Measurements from ENCODE around the gene PSMB10.

The PSMB10 gene

GRCh38 chr16:67968400-67969253, 32.0 kb upstream of the PSMB10 start, which contains the start of gene SLC12A4:
Gene SLC12A4, minus strand, starts transcription at chr16:67968637. Its CDS starts 84 bp downstream, at chr16:67968553.
- Histone ChIP-seq H3K9me3 (ENCODE audit: insufficient read depth, low read length) (no peaks in the 10 kb centered on the region), H3K4me2 (ENCODE audit: low read depth, low read length, poor library complexity, severe bottlenecking) (peak within 1 kb of the TSS; percentile 76), H3K27ac (ENCODE audit: low read depth, low read length) (peak within 1 kb of the TSS; percentile 29), H3K9me2 (replicated peaks; ENCODE audit: insufficient read depth, low read length) (no peaks in the 10 kb centered on the region), H3F3A (ENCODE audit: insufficient read depth) (no peaks in the 10 kb centered on the region), H3K4me3 (ENCODE audit: insufficient read depth, low read length, poor library complexity, severe bottlenecking) (peak within 1 kb of the TSS; percentile 61), H3K9ac (ENCODE audit: low read length) (peak within 1 kb of the TSS; percentile 69), H4K20me1 (ENCODE audit: low read depth, low read length) (no peaks in the 10 kb centered on the region), H3K36me3 (ENCODE audit: low read length) (no peaks in the 10 kb centered on the region), H3K27me3 (ENCODE audit: low read length) (no peaks in the 10 kb centered on the region), H2AFZ (ENCODE audit: low read depth, low read length, severe bottlenecking) (peak within 1 kb of the TSS; percentile 91), H3K79me2 (ENCODE audit: insufficient read depth, low read length) (no peaks in the 10 kb centered on the region)
- TF ChIP-seq CTCF (IDR thresholded peaks at IDR 0.05; ENCODE audit: insufficient read depth, low read length, poor library complexity, severe bottlenecking) (no peak), EZH2phosphoT487 (conservative IDR thresholded peaks at IDR 0.05; ENCODE audit: low read length) (no peak)

- no peak for TF ChIP-seq EZH2phosphoT487 (conservative IDR thresholded peaks at IDR 0.05; ENCODE audit: low read length)
- Histone ChIP-seq H3K9ac (ENCODE audit: low read length) (peak overlapping the region; percentile 69), H3K4me2 (ENCODE audit: low read depth, low read length, poor library complexity, severe bottlenecking) (peak overlapping the region; percentile 76), H3K9me3 (ENCODE audit: insufficient read depth, low read length) (no peaks in the 10 kb centered on the region), H3K4me3 (ENCODE audit: insufficient read depth, low read length, poor library complexity, severe bottlenecking) (peak overlapping the region; percentile 61), H3K27me3 (ENCODE audit: low read length) (no peaks in the 10 kb centered on the region), H4K20me1 (ENCODE audit: low read depth, low read length) (no peaks in the 10 kb centered on the region), H2AFZ (ENCODE audit: low read depth, low read length, severe bottlenecking) (peak overlapping the region; percentile 70), H3F3A (ENCODE audit: insufficient read depth) (no peaks in the 10 kb centered on the region), H3K27ac (ENCODE audit: low read depth, low read length) (peak overlapping the region; percentile 29), H3K79me2 (ENCODE audit: insufficient read depth, low read length) (no peaks in the 10 kb centered on the region), H3K9me2 (replicated peaks; ENCODE audit: insufficient read depth, low read length) (no peaks in the 10 kb centered on the region), H3K36me3 (ENCODE audit: low read length) (no peaks in the 10 kb centered on the region)
These were observed 31.3 kb upstream of the PSMB10 start for GRCh38 chr16:67967958-67968399.

GRCh38 chr16:67967183-67967957, 30.7 kb upstream of the PSMB10 start:
- Histone ChIP-seq H3K79me2 (ENCODE audit: insufficient read depth, low read length) (no peaks in the 10 kb centered on the region), H2AFZ (ENCODE audit: low read depth, low read length, severe bottlenecking) (peak overlapping the region; percentile 70), H3K9me2 (replicated peaks; ENCODE audit: insufficient read depth, low read length) (no peaks in the 10 kb centered on the region)

More at GRCh38 chr16:67967183-67967957, 30.7 kb upstream of the PSMB10 start:
- H3K27ac ChIP-seq (ENCODE audit: low read depth, low read length), result peak overlapping the region; percentile 29
- TF ChIP-seq EZH2phosphoT487 (conservative IDR thresholded peaks at IDR 0.05; ENCODE audit: low read length) (no peak), CTCF (IDR thresholded peaks at IDR 0.05; ENCODE audit: insufficient read depth, low read length, poor library complexity, severe bottlenecking) (no peak)
- H3K27me3 ChIP-seq (ENCODE audit: low read length), result no peaks in the 10 kb centered on the region
- H3K36me3 ChIP-seq (ENCODE audit: low read length), result no peaks in the 10 kb centered on the region
- H4K20me1 ChIP-seq (ENCODE audit: low read depth, low read length), result no peaks in the 10 kb centered on the region
- peak overlapping the region; percentile 76 for H3K4me2 ChIP-seq (ENCODE audit: low read depth, low read length, poor library complexity, severe bottlenecking)
- H3K4me3 ChIP-seq (ENCODE audit: insufficient read depth, low read length, poor library complexity, severe bottlenecking), result peak overlapping the region; percentile 61
- no peaks in the 10 kb centered on the region for H3K9me3 ChIP-seq (ENCODE audit: insufficient read depth, low read length)
- peak overlapping the region; percentile 69 for H3K9ac ChIP-seq (ENCODE audit: low read length)
- H3F3A ChIP-seq (ENCODE audit: insufficient read depth), result no peaks in the 10 kb centered on the region

All from SU-DHL-6 (cell line).